Endothelial cell of umbilical vein (primary cell): Measurements from ENCODE around the gene CHMP2B.

ENCODE experiments used
- EZH2 ChIP-seq: IDR thresholded peaks from 2 replicates; pipeline ENCODE4 v1.6.1; 2012; ENCODE audit warnings: borderline replicate concordance, low read depth, mild to moderate bottlenecking, moderate library complexity, low read length, inconsistent platforms; ENCODE audit not compliant: severe bottlenecking
- JUN ChIP-seq: IDR thresholded peaks from 2 replicates; pipeline ENCODE4 v1.6.1; 2011; ENCODE audit warnings: borderline replicate concordance, low read depth; ENCODE audit not compliant: insufficient read length, insufficient read depth
- POLR2A ChIP-seq: IDR thresholded peaks from 2 replicates; pipeline ENCODE4 v1.6.1; 2012; ENCODE audit warnings: low read depth, mild to moderate bottlenecking, control low read depth, low read length
- TF ChIP-seq, protein P1 (sequence below), 2 donors: IDR thresholded peaks; 1 replicate in 1 of 2; 2 replicates in 1 of 2; pipeline ENCODE4 v1.5.1; 2011; ENCODE audit warnings: low read length in 2 of 2, mild to moderate bottlenecking in 2 of 2, moderate library complexity in 2 of 2, control low read depth in 1 of 2, inconsistent platforms in 1 of 2, low read depth in 1 of 2; ENCODE audit not compliant: insufficient read depth in 1 of 2; ENCODE audit errors: extremely low read depth in 1 of 2

DNA sequence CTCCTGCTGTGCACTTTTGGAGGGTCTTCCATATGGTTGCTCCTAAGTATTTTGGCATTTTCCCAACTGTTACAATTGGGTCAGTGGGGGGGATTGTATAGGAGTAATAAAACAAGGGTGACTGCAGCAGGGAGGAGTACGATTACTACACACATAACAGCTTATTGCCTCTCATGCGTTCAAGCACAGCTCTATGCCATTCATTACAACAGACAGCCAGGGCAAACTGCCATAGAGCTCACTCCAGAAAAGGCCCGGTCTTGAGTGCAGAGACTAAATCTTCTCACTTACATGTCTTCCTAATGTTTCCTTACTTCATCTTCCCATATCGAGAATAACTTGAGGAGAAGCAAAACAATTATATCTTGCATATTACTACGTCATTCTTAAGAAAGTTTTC lies 1.4 kb upstream of the CHMP2B start:
- TF ChIP-seq, protein P1, sequence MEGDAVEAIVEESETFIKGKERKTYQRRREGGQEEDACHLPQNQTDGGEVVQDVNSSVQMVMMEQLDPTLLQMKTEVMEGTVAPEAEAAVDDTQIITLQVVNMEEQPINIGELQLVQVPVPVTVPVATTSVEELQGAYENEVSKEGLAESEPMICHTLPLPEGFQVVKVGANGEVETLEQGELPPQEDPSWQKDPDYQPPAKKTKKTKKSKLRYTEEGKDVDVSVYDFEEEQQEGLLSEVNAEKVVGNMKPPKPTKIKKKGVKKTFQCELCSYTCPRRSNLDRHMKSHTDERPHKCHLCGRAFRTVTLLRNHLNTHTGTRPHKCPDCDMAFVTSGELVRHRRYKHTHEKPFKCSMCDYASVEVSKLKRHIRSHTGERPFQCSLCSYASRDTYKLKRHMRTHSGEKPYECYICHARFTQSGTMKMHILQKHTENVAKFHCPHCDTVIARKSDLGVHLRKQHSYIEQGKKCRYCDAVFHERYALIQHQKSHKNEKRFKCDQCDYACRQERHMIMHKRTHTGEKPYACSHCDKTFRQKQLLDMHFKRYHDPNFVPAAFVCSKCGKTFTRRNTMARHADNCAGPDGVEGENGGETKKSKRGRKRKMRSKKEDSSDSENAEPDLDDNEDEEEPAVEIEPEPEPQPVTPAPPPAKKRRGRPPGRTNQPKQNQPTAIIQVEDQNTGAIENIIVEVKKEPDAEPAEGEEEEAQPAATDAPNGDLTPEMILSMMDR (IDR thresholded peaks at IDR 0.05; ENCODE audit: extremely low read depth in 1 of 2, insufficient read depth in 1 of 2, low read depth in 1 of 2, low read length in 2 of 2) = no peak
- TF ChIP-seq POLR2A (no peak), EZH2 (no peak), JUN (no peak)
